Osteoblast (primary cell): ENCODE data around the gene GPR25. TPM values are rescaled to one million over a fixed set of nuclear protein-coding genes. Genes with fewer than 3 reads are reported as not detected.
A peak's percentile ranks its signal among the peaks of the same experiment; 100 is the strongest.

Experiments used
- DNase-seq: peaks from one replicate; pipeline ENCODE4 v3.0.0; 2011; ENCODE audit warnings: low spot score, mixed read lengths; ENCODE audit not compliant: insufficient read length; ENCODE audit errors: missing footprints
- H2AFZ ChIP-seq: 2 replicates; pipeline ENCODE4 v1.6.0; 2011; ENCODE audit warnings: mild to moderate bottlenecking, low read length
- H3K27ac ChIP-seq: 2 replicates; pipeline ENCODE4 v1.5.1; 2011; ENCODE audit warnings: mild to moderate bottlenecking, low read depth, low read length, moderate library complexity
- H3K27me3 ChIP-seq: 2 replicates; pipeline ENCODE4 v1.6.0; 2012; ENCODE audit warnings: mild to moderate bottlenecking, control low read depth, inconsistent platforms, low read length, moderate library complexity; ENCODE audit not compliant: insufficient read depth
- H3K36me3 ChIP-seq: 2 replicates; pipeline ENCODE4 v1.5.1; 2011; ENCODE audit warnings: mild to moderate bottlenecking, low read length, control low read depth, moderate library complexity; ENCODE audit not compliant: insufficient read depth
- H3K4me1 ChIP-seq: 2 replicates; pipeline ENCODE4 v1.5.1; 2011; ENCODE audit warnings: mild to moderate bottlenecking, low read length, control low read depth, moderate library complexity; ENCODE audit not compliant: insufficient read depth
- H3K4me2 ChIP-seq: 2 replicates; pipeline ENCODE4 v1.6.0; 2011; ENCODE audit warnings: mild to moderate bottlenecking, low read length; ENCODE audit not compliant: insufficient read depth
- H3K4me3 ChIP-seq: fragments of 200-600 bp; sonication (generic); 3 replicates; pipeline ENCODE4 v1.5.1; 2012; ENCODE audit warnings: mild to moderate bottlenecking, low read length, inconsistent platforms; ENCODE audit not compliant: insufficient read depth
- H3K79me2 ChIP-seq: 2 replicates; pipeline ENCODE4 v1.6.0; 2012; ENCODE audit warnings: mild to moderate bottlenecking, low read length, control low read depth, inconsistent platforms; ENCODE audit not compliant: insufficient read depth
- H3K9me3 ChIP-seq: 2 replicates; pipeline ENCODE4 v1.5.1; 2011; ENCODE audit warnings: low read depth, low read length, control low read depth
- H4K20me1 ChIP-seq: 2 replicates; pipeline ENCODE4 v1.6.0; 2012; ENCODE audit warnings: mild to moderate bottlenecking, low read length, control low read depth; ENCODE audit not compliant: insufficient read depth
- total RNA-seq: library from RNA; depleted of rRNA; stranded (reverse); fragments of >200 nt; gene quantifications from 2 replicates; pipeline ENCODE4 v1.2.3, GENCODE V29; 2012
- TF ChIP-seq, protein P1 (sequence below): IDR thresholded peaks from 2 replicates; pipeline ENCODE4 v1.5.1; 2011; ENCODE audit warnings: mild to moderate bottlenecking, low read depth, low read length, moderate library complexity; ENCODE audit errors: extremely low read depth

GPR25 gene
- total RNA-seq, 1 donor: not detected

DNA sequence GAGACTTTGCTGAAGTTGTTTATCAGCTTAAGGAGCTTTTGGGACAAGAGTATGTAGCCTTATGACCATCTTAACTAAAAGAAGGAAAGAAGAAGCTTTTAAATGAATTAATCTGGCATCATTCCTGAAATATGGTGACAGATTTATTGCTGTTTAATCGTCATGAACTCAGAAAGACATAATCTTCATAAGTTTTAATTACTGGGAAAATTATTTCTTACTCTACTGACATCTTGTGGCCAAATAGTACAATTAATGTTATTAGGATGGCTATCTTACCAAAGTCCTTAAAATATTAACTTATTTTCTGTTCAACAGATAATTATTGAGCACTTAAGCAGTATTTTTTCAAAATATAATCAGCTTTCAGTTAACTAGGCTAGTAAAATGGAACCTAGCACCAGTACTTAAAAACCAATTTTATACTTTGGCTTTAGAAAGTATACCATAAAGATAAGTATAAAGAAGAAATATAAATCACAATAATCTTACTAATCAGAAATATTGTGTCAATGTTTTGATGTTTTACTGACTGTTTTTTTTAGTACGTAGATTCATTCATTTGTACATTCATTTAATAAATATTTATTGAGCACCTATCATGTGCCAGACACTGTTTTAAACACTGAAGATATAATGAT lies 34.7 kb upstream of the GPR25 start:
- Histone ChIP-seq H3K27ac (peak overlapping the region; percentile 82), H3K4me3 (no peak overlapping the region), H3K79me2 (peaks cover 35% of the 10 kb centered on the region), H2AFZ (no peak overlapping the region), H4K20me1 (peaks cover 6% of the 10 kb centered on the region), H3K9me3 (no peaks in the 10 kb centered on the region), H3K27me3 (no peaks in the 10 kb centered on the region), H3K4me2 (peak overlapping the region; percentile 23), H3K4me1 (peaks cover 22% of the 10 kb centered on the region), H3K36me3 (peaks cover 22% of the 10 kb centered on the region)
- TF ChIP-seq, protein P1, sequence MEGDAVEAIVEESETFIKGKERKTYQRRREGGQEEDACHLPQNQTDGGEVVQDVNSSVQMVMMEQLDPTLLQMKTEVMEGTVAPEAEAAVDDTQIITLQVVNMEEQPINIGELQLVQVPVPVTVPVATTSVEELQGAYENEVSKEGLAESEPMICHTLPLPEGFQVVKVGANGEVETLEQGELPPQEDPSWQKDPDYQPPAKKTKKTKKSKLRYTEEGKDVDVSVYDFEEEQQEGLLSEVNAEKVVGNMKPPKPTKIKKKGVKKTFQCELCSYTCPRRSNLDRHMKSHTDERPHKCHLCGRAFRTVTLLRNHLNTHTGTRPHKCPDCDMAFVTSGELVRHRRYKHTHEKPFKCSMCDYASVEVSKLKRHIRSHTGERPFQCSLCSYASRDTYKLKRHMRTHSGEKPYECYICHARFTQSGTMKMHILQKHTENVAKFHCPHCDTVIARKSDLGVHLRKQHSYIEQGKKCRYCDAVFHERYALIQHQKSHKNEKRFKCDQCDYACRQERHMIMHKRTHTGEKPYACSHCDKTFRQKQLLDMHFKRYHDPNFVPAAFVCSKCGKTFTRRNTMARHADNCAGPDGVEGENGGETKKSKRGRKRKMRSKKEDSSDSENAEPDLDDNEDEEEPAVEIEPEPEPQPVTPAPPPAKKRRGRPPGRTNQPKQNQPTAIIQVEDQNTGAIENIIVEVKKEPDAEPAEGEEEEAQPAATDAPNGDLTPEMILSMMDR: peak; percentile 49
- DNase-seq: no peak

GRCh38 chr1:200838676-200839445 lies 33.9 kb upstream of the GPR25 start:
- Histone ChIP-seq H3K79me2 (peaks cover 36% of the 10 kb centered on the region), H3K4me1 (peaks cover 22% of the 10 kb centered on the region), H3K4me2 (peak overlapping the region; percentile 23), H2AFZ (no peak overlapping the region), H3K27me3 (no peaks in the 10 kb centered on the region), H3K27ac (peak overlapping the region; percentile 82), H4K20me1 (peaks cover 6% of the 10 kb centered on the region), H3K4me3 (no peak overlapping the region), H3K9me3 (no peaks in the 10 kb centered on the region), H3K36me3 (peaks cover 28% of the 10 kb centered on the region)
- TF ChIP-seq, protein P1: no peak
- DNase-seq: no peak

GRCh38 chr1:200845360-200845759 lies 27.4 kb upstream of the GPR25 start:
- Histone ChIP-seq H3K27me3 (no peaks in the 10 kb centered on the region), H3K4me2 (no peak overlapping the region), H3K4me1 (no peaks in the 10 kb centered on the region), H3K27ac (no peak overlapping the region), H2AFZ (no peak overlapping the region), H4K20me1 (no peaks in the 10 kb centered on the region), H3K4me3 (no peak overlapping the region), H3K9me3 (no peaks in the 10 kb centered on the region), H3K36me3 (peaks cover 63% of the 10 kb centered on the region), H3K79me2 (peaks cover 16% of the 10 kb centered on the region)
- TF ChIP-seq, protein P1: no peak
- no peak for DNase-seq

- Histone ChIP-seq H3K4me3 (no peak overlapping the region), H3K9me3 (no peaks in the 10 kb centered on the region), H4K20me1 (no peaks in the 10 kb centered on the region), H3K4me1 (no peaks in the 10 kb centered on the region), H3K27me3 (no peaks in the 10 kb centered on the region), H3K27ac (no peak overlapping the region), H3K4me2 (no peak overlapping the region), H2AFZ (no peak overlapping the region), H3K79me2 (peaks cover 12% of the 10 kb centered on the region), H3K36me3 (peaks cover 67% of the 10 kb centered on the region)
- TF ChIP-seq, protein P1: no peak
- DNase-seq: no peak
These were observed 26.4 kb upstream of the GPR25 start for GRCh38 chr1:200846398-200846797.
